K562 (cell line): Measurements from ENCODE around the gene COG6. TPM values are rescaled to one million over a fixed set of nuclear protein-coding genes. Genes with fewer than 3 reads are reported as not detected.
A peak's percentile ranks its signal among the peaks of the same experiment; 100 is the strongest.

Source experiments
- ATAC-seq: fragments of 200-7000 bp; cut with Tn5 transposase; 3 replicates; pipeline ENCODE4 v1.9.1; 2020; ENCODE audit warnings: moderate library complexity
- BruUV-seq: library from RNA; stranded (reverse); fragments of 400-500 nt; replicated peaks from 2 replicates; lab custom pipeline; 2021; lab: Mats Ljungman, UMichigan
- CTCF ChIA-PET: fragments of 300-600 bp; formaldehyde crosslinking; extraction: SDS; loops from one replicate; lab custom pipeline; 2021; ENCODE audit warnings: low intra/inter-chr PET ratio; lab: Yijun Ruan, JAX
- POLR2A ChIA-PET: fragments of 300-600, 350-650 bp; sonication (Branson Sonifier 250); formaldehyde crosslinking; extraction: SDS; loops from one replicate; lab custom pipeline; 2021; ENCODE audit warnings: antibody characterized with exemption, inconsistent platforms; lab: Yijun Ruan, JAX
- DNase-seq, 4 experiments: peaks; one replicate each; pipeline versions ENCODE4 v3.0.0 to v3.0.0-alpha.2; 2011 to 2018; ENCODE audit warnings: low spot score in 3 of 4, mixed read lengths in 3 of 4; ENCODE audit errors: extremely low read depth in 1 of 4
- FAIRE-seq: peaks from 2 replicates; lab custom pipeline; 2011; peaks lifted over from hg19 to GRCh38; lab: Jason Lieb, UNC
- H2AFZ ChIP-seq: 2 replicates; pipeline ENCODE4 v1.6.0; 2011; ENCODE audit warnings: low read depth, low read length, control low read depth, inconsistent platforms
- H3K27ac ChIP-seq: fragments of 200-600 bp; 3 replicates; pipeline ENCODE4 v1.8.0; 2011; ENCODE audit warnings: low read depth, mild to moderate bottlenecking, control low read depth, inconsistent platforms, low read length, moderate library complexity, mixed read lengths; ENCODE audit errors: extremely low read depth
- H3K27me3 ChIP-seq, 2 experiments: fragments of 300-600 bp in 1 of 2; 2 replicates in 1 of 2; 3 replicates in 1 of 2; pipeline versions ENCODE4 v1.6.0 to v1.8.0; 2011; ENCODE audit warnings: inconsistent platforms in 2 of 2, low read length in 2 of 2, mild to moderate bottlenecking in 1 of 2, mixed read lengths in 1 of 2, moderate library complexity in 1 of 2; ENCODE audit not compliant: control insufficient read depth in 2 of 2, insufficient read depth in 2 of 2
- H3K36me3 ChIP-seq: fragments of 300-600 bp; 3 replicates; pipeline ENCODE4 v1.8.0; 2011; ENCODE audit warnings: mild to moderate bottlenecking, low read length, inconsistent platforms; ENCODE audit not compliant: control insufficient read depth, insufficient read depth
- H3K4me1 ChIP-seq, 2 experiments: fragments of 200-600 bp in 1 of 2; replicated peaks in 1 of 2; 2 replicates in 1 of 2; 3 replicates in 1 of 2; pipeline versions ENCODE4 v1.5.1 to v1.8.0; 2011; ENCODE audit warnings: inconsistent platforms in 2 of 2, low read length in 2 of 2, mild to moderate bottlenecking in 1 of 2, mixed read lengths in 1 of 2, moderate library complexity in 1 of 2; ENCODE audit not compliant: control insufficient read depth in 2 of 2, insufficient read depth in 2 of 2
- H3K4me2 ChIP-seq: 2 replicates; pipeline ENCODE4 v1.6.1; 2011; ENCODE audit warnings: low read length, control low read depth, inconsistent platforms, mixed read lengths; ENCODE audit not compliant: insufficient read depth
- H3K4me3 ChIP-seq: fragments of 200-600 bp; sonication (generic), shearing (Covaris generic); 2 replicates; pipeline ENCODE4 v1.5.1; 2016; ENCODE audit warnings: control low read depth, inconsistent platforms
- H3K79me2 ChIP-seq: fragments of 200-600 bp; 3 replicates; pipeline ENCODE4 v1.8.0; 2011; ENCODE audit warnings: low read length, inconsistent platforms; ENCODE audit not compliant: control insufficient read depth, insufficient read depth
- H3K9ac ChIP-seq, 2 experiments: 2 replicates each; pipeline versions ENCODE4 v1.6.0 to v1.6.1; 2011; ENCODE audit warnings: low read depth in 2 of 2, low read length in 2 of 2, control low read depth in 1 of 2, inconsistent platforms in 1 of 2, mild to moderate bottlenecking in 1 of 2, mixed read lengths in 1 of 2; ENCODE audit not compliant: insufficient read depth in 1 of 2
- H3K9me1 ChIP-seq: one replicate; pipeline ENCODE4 v1.6.0; 2011; ENCODE audit warnings: inconsistent platforms, mild to moderate bottlenecking, low read length, moderate library complexity; ENCODE audit not compliant: control insufficient read depth, insufficient read depth
- H3K9me3 ChIP-seq: replicated peaks from 2 replicates; pipeline ENCODE4 v1.5.1; 2011; ENCODE audit warnings: low read depth, low read length, inconsistent platforms; ENCODE audit not compliant: control insufficient read depth, insufficient read depth
- H4K20me1 ChIP-seq: replicated peaks from 2 replicates; pipeline ENCODE4 v1.6.1; 2011; ENCODE audit warnings: low read length, inconsistent platforms, mixed read lengths; ENCODE audit not compliant: control insufficient read depth, insufficient read depth
- HDGF ChIP-seq: fragments of 450-650 bp; IDR thresholded peaks from 2 replicates; pipeline ENCODE4 v1.6.1; 2016
- NCOR1 ChIP-seq: fragments of 450-650 bp; IDR thresholded peaks from 2 replicates; pipeline ENCODE4 v1.6.1; 2016; ENCODE audit warnings: mild to moderate bottlenecking, moderate library complexity
- TFAM ChIP-seq: fragments of 250-450 bp; sonication (Bioruptor Pico); conservative IDR thresholded peaks from 2 replicates; pipeline ENCODE4 v1.5.0; 2021; ENCODE audit warnings: mild to moderate bottlenecking, moderate library complexity
- ZNF121 ChIP-seq: sonication (generic); formaldehyde crosslinking; conservative IDR thresholded peaks from 2 replicates; pipeline ENCODE4 v1.8.0; 2022; ENCODE audit warnings: missing genetic modification reagents
- ZNF717 ChIP-seq: fragments of 250-450 bp; sonication (Bioruptor Pico); IDR thresholded peaks from 2 replicates; pipeline ENCODE4 v1.5.0; 2021
- ZNF766 ChIP-seq: fragments of 200-800 bp; sonication (Bioruptor generic); conservative IDR thresholded peaks from 2 replicates; pipeline ENCODE4 v1.6.1; 2016; ENCODE audit warnings: missing genetic modification characterization, missing compliant biosample characterization
- WGBS: fragments of 100-300 bp; shearing (Covaris generic); methylation state at CpG from one replicate; pipeline ENCODE4 v1.1.6; 2016; ENCODE audit warnings: low coverage, mixed read lengths; ENCODE audit not compliant: insufficient coverage; ENCODE audit errors: missing lambda C conversion rate; 5-methylcytosine and 5-hydroxymethylcytosine counted together
- in situ Hi-C: fragments of 300-500 bp; cut with MboI; formaldehyde crosslinking; loops from 4 replicates; pipeline ENCODE4 v1.15.0; 2018; ENCODE audit warnings: inconsistent platforms, mixed read lengths
- intact Hi-C: fragments of 100-400 bp; cut with micrococcal nuclease; formaldehyde crosslinking; loops from 2 replicates; pipeline ENCODE4 v1.14.2; 2022
- polyA plus RNA-seq, 8 experiments: library from polyadenylated mRNA; depleted of rRNA in 4 of 8; stranded (reverse) in 5 of 8; unstranded in 3 of 8; fragments of >200 nt; fragmentation: Nextera tagmentation in 2 of 8; fragmentation: Illumina TruSeq in 1 of 8; extraction: Ambion mirVana in 2 of 8; extraction: Trizol in 1 of 8; gene quantifications; 2 replicates each; pipeline versions ENCODE4 v1.2.1 to v1.2.3, GENCODE V29; 2011 to 2014; ENCODE audit warnings: inconsistent platforms in 1 of 8, missing spikeins in 1 of 8
- total RNA-seq, 7 experiments: library from RNA; depleted of rRNA in 6 of 7; stranded (reverse); fragments of >200 nt in 6 of 7; fragmentation: Illumina TruSeq in 2 of 7; extraction: Trizol in 2 of 7; gene quantifications; 2 replicates each; pipeline versions ENCODE4 v1.2.1 to v1.2.3, GENCODE V29; 2011 to 2021; ENCODE audit warnings: low replicate concordance in 1 of 7
- TF ChIP-seq, protein P1 (sequence below): fragments of 450-650 bp; IDR thresholded peaks from 2 replicates; pipeline ENCODE4 v1.7.0; 2016; ENCODE audit warnings: borderline replicate concordance
- TF ChIP-seq, protein P2 (sequence below): fragments of 450-650 bp; IDR thresholded peaks from 2 replicates; pipeline ENCODE4 v1.6.1; 2017; ENCODE audit warnings: antibody characterized with exemption, mild to moderate bottlenecking

The COG6 gene
- total and polyA plus RNA-seq, 9 of the 15 experiments (the other 6 are each of a cell fraction or from before 2014, with no cell fraction given) = 2.6 to 20.9 (median 9.6) TPM

GRCh38 chr13:39663508-39663907 lies 8.0 kb downstream of the COG6 start:
- H3K4me2 ChIP-seq = no peak overlapping the region
- BruUV-seq = no TSS peak
- ChIA-PET POLR2A (no interaction called here), CTCF (no interaction called here)
- peaks cover 19% of the 10 kb centered on the region; the same call in 2 of the 3 replicates for H3K36me3 ChIP-seq
- H3K4me1 ChIP-seq = no peaks in the 10 kb centered on the region
- ATAC-seq (no peak), FAIRE-seq (no peak)
- H3K27ac ChIP-seq = no peak overlapping the region
- no peak overlapping the region for H2AFZ ChIP-seq
- intact Hi-C loops = no loop called here
- TF ChIP-seq TFAM (CRISPR knock-in tag) (no peak), HDGF (no peak), ZNF766 (no peak), ZNF121 (CRISPR knock-in tag) (peak; percentile 36; the same call in 1 of the 2 replicates), NCOR1 (no peak), ZNF717 (CRISPR knock-in tag) (no peak)
- TF ChIP-seq, protein P1, sequence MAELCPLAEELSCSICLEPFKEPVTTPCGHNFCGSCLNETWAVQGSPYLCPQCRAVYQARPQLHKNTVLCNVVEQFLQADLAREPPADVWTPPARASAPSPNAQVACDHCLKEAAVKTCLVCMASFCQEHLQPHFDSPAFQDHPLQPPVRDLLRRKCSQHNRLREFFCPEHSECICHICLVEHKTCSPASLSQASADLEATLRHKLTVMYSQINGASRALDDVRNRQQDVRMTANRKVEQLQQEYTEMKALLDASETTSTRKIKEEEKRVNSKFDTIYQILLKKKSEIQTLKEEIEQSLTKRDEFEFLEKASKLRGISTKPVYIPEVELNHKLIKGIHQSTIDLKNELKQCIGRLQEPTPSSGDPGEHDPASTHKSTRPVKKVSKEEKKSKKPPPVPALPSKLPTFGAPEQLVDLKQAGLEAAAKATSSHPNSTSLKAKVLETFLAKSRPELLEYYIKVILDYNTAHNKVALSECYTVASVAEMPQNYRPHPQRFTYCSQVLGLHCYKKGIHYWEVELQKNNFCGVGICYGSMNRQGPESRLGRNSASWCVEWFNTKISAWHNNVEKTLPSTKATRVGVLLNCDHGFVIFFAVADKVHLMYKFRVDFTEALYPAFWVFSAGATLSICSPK = no peak
- TF ChIP-seq, protein P2, sequence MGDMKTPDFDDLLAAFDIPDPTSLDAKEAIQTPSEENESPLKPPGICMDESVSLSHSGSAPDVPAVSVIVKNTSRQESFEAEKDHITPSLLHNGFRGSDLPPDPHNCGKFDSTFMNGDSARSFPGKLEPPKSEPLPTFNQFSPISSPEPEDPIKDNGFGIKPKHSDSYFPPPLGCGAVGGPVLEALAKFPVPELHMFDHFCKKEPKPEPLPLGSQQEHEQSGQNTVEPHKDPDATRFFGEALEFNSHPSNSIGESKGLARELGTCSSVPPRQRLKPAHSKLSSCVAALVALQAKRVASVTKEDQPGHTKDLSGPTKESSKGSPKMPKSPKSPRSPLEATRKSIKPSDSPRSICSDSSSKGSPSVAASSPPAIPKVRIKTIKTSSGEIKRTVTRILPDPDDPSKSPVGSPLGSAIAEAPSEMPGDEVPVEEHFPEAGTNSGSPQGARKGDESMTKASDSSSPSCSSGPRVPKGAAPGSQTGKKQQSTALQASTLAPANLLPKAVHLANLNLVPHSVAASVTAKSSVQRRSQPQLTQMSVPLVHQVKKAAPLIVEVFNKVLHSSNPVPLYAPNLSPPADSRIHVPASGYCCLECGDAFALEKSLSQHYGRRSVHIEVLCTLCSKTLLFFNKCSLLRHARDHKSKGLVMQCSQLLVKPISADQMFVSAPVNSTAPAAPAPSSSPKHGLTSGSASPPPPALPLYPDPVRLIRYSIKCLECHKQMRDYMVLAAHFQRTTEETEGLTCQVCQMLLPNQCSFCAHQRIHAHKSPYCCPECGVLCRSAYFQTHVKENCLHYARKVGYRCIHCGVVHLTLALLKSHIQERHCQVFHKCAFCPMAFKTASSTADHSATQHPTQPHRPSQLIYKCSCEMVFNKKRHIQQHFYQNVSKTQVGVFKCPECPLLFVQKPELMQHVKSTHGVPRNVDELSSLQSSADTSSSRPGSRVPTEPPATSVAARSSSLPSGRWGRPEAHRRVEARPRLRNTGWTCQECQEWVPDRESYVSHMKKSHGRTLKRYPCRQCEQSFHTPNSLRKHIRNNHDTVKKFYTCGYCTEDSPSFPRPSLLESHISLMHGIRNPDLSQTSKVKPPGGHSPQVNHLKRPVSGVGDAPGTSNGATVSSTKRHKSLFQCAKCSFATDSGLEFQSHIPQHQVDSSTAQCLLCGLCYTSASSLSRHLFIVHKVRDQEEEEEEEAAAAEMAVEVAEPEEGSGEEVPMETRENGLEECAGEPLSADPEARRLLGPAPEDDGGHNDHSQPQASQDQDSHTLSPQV = no peak
- TF ChIP-seq, all 486 proteins: peak for 1
- Histone ChIP-seq H3K9me3 (no peaks in the 10 kb centered on the region), H3K9me1 (no peaks in the 10 kb centered on the region), H3K4me3 (no peak overlapping the region), H3K79me2 (no peaks in the 10 kb centered on the region), H3K27me3 (no peaks in the 10 kb centered on the region), H3K9ac (no peak overlapping the region), H4K20me1 (no peaks in the 10 kb centered on the region)
- 91% methylated on average over 1 of the region's 1 CpG for WGBS
- no peak for DNase-seq
- in situ Hi-C loops = no loop called here
